Measurements from ENCODE around the gene PLTP. TPM values are rescaled to one million over a fixed set of nuclear protein-coding genes. Genes with fewer than 3 reads are reported as not detected.

The PLTP gene
- total and polyA plus RNA-seq, 3 donors from 2014 or later = 53.3 to 105 (median 80.0) TPM

DNA sequence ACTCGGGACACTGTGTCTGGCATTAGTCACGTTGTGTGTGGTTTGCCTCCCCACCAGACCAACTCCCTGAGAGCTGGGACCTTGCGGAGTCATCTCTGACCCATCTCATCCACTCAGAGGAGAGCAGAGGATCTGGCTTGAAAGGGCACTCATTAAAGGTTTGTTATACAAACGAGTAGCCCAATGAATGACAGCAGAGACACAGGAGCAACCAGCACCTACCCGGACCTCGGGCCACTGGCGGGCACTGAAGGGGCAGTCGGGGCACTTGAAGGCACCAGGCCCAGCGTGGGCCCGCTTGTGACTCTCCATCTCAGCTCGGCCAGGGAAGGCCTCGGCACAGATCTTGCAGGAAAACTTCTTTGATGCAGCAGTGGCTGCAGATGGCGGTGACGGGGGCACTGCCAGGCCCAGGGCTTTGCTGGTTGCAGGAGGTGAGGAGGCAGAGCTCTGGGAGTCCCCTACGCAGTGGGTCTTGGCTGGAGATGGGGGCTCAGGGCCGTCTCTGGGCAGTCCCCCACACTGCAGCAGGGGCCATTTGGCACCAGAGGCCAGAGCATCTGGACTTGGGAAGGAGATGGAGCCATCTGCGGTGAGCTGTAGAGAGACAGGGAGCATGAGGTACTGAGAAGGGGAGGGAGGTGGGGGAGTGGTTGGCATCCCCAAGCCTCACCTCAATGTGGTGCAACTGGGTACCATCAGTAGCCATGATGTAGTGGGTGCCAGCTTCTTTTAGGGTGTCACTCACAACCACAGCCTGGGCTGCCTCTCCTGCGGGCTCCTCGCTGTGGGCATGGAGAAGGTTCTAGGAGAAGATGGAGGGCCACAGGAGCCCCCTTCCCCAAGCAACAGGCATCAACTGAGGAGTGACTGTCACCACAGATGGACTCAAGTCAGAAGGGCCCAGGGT lies 40.2 kb upstream of the PLTP start:
- H3K36me3 ChIP-seq (ENCODE audit: low read depth, missing control alignments) = peaks cover 4% of the 10 kb centered on the region

DNA sequence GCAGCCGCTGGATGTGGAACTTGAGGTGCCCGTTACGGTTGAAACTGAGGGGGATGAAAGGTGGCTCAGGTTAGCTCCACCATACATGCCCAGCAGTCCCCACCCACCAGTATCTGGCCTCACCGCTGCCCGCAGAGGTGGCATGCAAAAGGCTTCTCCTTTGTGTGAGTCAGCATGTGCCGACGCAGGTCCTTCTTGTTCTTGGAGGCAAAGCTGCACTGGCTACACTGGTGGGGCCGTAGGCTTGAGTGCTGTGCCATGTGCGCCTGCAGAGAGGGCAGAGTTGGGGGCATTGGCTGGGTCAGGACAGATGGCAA lies 38.3 kb upstream of the PLTP start:
- no peak overlapping the region for H3K4me3 ChIP-seq
- no peaks in the 10 kb centered on the region for H3K27me3 ChIP-seq
- H3K9me3 ChIP-seq = no peaks in the 10 kb centered on the region
- peaks cover 4% of the 10 kb centered on the region for H3K36me3 ChIP-seq (ENCODE audit: low read depth, missing control alignments)
- 80 to 87% methylated on average over 2 to 9 of the region's 9 CpGs for WGBS, 2 donors
- DNase-seq = no peak
- H3K4me1 ChIP-seq = peaks cover 17% of the 10 kb centered on the region
- intact Hi-C loops (cut with DNase I; ENCODE audit: low total_unique reads) = loop anchor here (10.0 kb wide), 1 partner anchor 55 kb away; the partner anchor contains the start of genes CTSA and NEURL2
- no peak for TF ChIP-seq POLR2A (IDR thresholded peaks at IDR 0.05)
- TF ChIP-seq, protein P1, sequence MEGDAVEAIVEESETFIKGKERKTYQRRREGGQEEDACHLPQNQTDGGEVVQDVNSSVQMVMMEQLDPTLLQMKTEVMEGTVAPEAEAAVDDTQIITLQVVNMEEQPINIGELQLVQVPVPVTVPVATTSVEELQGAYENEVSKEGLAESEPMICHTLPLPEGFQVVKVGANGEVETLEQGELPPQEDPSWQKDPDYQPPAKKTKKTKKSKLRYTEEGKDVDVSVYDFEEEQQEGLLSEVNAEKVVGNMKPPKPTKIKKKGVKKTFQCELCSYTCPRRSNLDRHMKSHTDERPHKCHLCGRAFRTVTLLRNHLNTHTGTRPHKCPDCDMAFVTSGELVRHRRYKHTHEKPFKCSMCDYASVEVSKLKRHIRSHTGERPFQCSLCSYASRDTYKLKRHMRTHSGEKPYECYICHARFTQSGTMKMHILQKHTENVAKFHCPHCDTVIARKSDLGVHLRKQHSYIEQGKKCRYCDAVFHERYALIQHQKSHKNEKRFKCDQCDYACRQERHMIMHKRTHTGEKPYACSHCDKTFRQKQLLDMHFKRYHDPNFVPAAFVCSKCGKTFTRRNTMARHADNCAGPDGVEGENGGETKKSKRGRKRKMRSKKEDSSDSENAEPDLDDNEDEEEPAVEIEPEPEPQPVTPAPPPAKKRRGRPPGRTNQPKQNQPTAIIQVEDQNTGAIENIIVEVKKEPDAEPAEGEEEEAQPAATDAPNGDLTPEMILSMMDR (IDR thresholded peaks at IDR 0.05) = no peak
- H3K27ac ChIP-seq = no peak overlapping the region

More for the DNA sequence above, 40.2 kb upstream of the PLTP start:
- no peak for DNase-seq
- intact Hi-C loops (cut with DNase I; ENCODE audit: low total_unique reads) = loop anchor here (10.0 kb wide), 1 partner anchor 57 kb away; the partner anchor contains the start of genes CTSA and NEURL2
- Histone ChIP-seq H3K4me3 (no peak overlapping the region), H3K4me1 (no peaks in the 10 kb centered on the region), H3K27ac (no peak overlapping the region), H3K27me3 (no peaks in the 10 kb centered on the region), H3K9me3 (no peaks in the 10 kb centered on the region)
- TF ChIP-seq POLR2A (IDR thresholded peaks at IDR 0.05) = no peak
- TF ChIP-seq, protein P1 (IDR thresholded peaks at IDR 0.05) = no peak
- WGBS, 2 donors = 88 to 89% methylated on average over 12 to 19 of the region's 19 CpGs

DNA sequence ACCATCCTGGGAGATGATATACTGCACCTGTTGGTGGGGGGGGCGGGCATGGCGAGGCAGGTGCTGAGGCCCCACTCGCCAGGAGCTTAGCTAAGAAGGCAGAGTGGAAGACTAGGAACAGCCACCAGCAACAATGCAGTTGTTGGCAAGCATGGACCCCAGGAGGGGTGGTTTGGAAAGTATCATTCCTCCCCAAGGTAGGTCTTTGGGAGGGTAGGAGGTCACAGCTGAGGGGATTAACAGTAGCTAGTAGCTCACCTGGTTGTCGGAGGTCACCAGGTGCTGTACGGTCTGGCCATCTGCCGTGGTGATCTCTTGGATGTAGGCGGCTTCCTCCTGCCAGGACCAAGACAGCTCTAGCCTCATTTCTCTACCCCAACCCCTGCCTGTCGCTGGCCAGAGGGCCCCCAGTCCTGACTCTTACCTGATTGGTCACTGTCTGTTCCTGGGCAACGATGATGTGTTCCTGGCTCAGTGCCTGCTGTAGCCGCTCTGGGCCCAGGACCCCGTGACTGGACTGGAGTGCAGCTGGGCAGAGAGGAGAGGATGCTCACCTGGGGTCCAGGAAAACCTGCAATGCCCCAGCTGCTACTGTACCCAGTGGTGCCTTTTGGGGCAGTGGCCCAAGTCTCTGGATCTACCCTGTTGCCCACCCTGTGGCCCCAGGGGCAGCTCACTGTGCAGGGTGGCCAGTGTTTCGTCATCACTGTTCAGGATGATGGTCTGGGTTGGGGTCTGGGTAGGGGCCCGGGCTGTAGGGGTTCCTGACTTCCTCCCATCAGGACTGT lies 37.8 kb upstream of the PLTP start:
- H3K4me3 ChIP-seq = no peak overlapping the region
- no peaks in the 10 kb centered on the region for H3K27me3 ChIP-seq
- DNase-seq = no peak
- 77 to 80% methylated on average over 8 to 13 of the region's 13 CpGs for WGBS, 2 donors
- no peaks in the 10 kb centered on the region for H3K9me3 ChIP-seq
- intact Hi-C loops (cut with DNase I; ENCODE audit: low total_unique reads) = loop anchor here (10.0 kb wide), 1 partner anchor 55 kb away; the partner anchor contains the start of genes CTSA and NEURL2
- H3K36me3 ChIP-seq (ENCODE audit: low read depth, missing control alignments) = peaks cover 4% of the 10 kb centered on the region
- peaks cover 18% of the 10 kb centered on the region for H3K4me1 ChIP-seq
- H3K27ac ChIP-seq = no peak overlapping the region
- TF ChIP-seq, protein P1 (IDR thresholded peaks at IDR 0.05) = no peak
- TF ChIP-seq POLR2A (IDR thresholded peaks at IDR 0.05) = no peak

GRCh38 chr20:45948742-45949541 lies 37.0 kb upstream of the PLTP start:
- intact Hi-C loops (cut with DNase I; ENCODE audit: low total_unique reads) = no loop called here
- Histone ChIP-seq H3K27me3 (no peaks in the 10 kb centered on the region), H3K36me3 (ENCODE audit: low read depth, missing control alignments) (peaks cover 4% of the 10 kb centered on the region), H3K27ac (no peak overlapping the region), H3K9me3 (no peaks in the 10 kb centered on the region), H3K4me3 (no peak overlapping the region), H3K4me1 (peaks cover 18% of the 10 kb centered on the region)
- no peak for DNase-seq
- WGBS, 2 donors = 73 to 89% methylated on average over 5 to 10 of the region's 10 CpGs
- TF ChIP-seq, protein P1 (IDR thresholded peaks at IDR 0.05) = no peak
- no peak for TF ChIP-seq POLR2A (IDR thresholded peaks at IDR 0.05)

Measured in testis (tissue), 3 donors.